ENCODE results near the gene THADA. TPM values are rescaled to one million over a fixed set of nuclear protein-coding genes. Genes with fewer than 3 reads are reported as not detected.

The THADA gene
- total RNA-seq, 2 experiments from 2014 or later = 31.2 to 32.3 TPM

DNA sequence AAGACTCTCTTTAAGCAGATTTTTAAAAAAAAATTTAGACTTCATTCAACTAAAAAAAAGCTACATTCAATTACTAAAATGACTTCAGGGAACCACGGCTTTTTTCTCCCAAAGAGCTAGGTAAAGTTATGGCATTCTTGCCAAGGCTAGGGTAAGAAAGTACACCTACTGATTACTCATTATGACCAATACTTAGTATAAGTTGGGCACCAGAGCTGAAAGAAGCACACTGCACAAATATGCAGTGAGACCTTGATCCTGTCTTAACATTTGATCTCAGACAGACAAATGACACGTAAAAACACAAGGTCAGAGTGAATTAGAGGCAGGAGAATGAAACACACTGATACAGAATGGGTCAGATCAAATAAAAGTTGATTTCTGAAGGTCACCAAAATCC, 88.7 kb downstream of the THADA start:
- no peaks in the 10 kb centered on the region for H3K79me2 ChIP-seq (ENCODE audit: insufficient read depth, low read depth, low read length)
- no peaks in the 10 kb centered on the region for H3K4me1 ChIP-seq (ENCODE audit: insufficient read depth, low read length, poor library complexity, severe bottlenecking)
- CTCF ChIA-PET (ENCODE audit: unreplicated experiment) = no interaction called here
- H2AFZ ChIP-seq (ENCODE audit: low read length) = no peak overlapping the region
- no peaks in the 10 kb centered on the region for H4K20me1 ChIP-seq (ENCODE audit: insufficient read depth, low read length)
- no peak for DNase-seq (ENCODE audit: low spot score)
- no peak overlapping the region for H3K27ac ChIP-seq (ENCODE audit: low read depth, low read length, poor library complexity, severe bottlenecking)
- POLR2A ChIA-PET = interaction anchor here (1.5 kb wide), 1 partner anchor 23 kb away, joined by 4 read pairs; no protein-coding TSS in a partner anchor
- TF ChIP-seq, protein P1, sequence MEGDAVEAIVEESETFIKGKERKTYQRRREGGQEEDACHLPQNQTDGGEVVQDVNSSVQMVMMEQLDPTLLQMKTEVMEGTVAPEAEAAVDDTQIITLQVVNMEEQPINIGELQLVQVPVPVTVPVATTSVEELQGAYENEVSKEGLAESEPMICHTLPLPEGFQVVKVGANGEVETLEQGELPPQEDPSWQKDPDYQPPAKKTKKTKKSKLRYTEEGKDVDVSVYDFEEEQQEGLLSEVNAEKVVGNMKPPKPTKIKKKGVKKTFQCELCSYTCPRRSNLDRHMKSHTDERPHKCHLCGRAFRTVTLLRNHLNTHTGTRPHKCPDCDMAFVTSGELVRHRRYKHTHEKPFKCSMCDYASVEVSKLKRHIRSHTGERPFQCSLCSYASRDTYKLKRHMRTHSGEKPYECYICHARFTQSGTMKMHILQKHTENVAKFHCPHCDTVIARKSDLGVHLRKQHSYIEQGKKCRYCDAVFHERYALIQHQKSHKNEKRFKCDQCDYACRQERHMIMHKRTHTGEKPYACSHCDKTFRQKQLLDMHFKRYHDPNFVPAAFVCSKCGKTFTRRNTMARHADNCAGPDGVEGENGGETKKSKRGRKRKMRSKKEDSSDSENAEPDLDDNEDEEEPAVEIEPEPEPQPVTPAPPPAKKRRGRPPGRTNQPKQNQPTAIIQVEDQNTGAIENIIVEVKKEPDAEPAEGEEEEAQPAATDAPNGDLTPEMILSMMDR (conservative IDR thresholded peaks at IDR 0.05; ENCODE audit: low read length) = no peak
- no peak for TF ChIP-seq EZH2phosphoT487 (IDR thresholded peaks at IDR 0.05; ENCODE audit: borderline replicate concordance, low read depth, low read length)
- no peak overlapping the region for H3K4me2 ChIP-seq (ENCODE audit: low read length)
- no peaks in the 10 kb centered on the region for H3K9me3 ChIP-seq (ENCODE audit: low read length)
- intact Hi-C loops (cut with micrococcal nuclease; ENCODE audit: unreplicated experiment) = no loop called here
- H3K4me3 ChIP-seq (ENCODE audit: low read depth, low read length, poor library complexity, severe bottlenecking) = no peak overlapping the region
- H3K9me2 ChIP-seq (ENCODE audit: insufficient read depth, low read length) = no peaks in the 10 kb centered on the region
- H3K36me3 ChIP-seq (ENCODE audit: insufficient read depth, low read length) = peaks cover 56% of the 10 kb centered on the region
- BruUV-seq (replicated peaks) = no TSS peak

DNA sequence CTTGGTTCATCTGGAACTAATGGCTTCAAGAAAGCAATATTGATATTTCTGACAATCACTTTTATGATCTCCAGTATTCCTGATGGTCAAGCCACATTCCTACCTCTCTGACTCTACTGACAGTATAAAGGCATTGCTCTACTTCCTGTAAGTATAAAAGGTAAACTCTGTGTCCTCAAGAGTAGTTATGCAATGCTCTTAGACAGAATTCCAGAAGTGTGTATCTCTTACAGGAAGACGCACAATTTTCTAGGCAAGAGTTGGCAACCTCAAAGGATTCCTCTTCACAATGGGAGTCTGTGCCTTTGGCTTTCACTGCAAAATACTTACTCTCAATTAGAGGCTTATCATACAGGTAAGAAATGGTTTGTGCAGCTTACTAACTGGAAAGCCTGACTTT, 100.1 kb downstream of the THADA start:
- no TSS peak for BruUV-seq (replicated peaks)
- no peak overlapping the region for H3K4me2 ChIP-seq (ENCODE audit: low read length)
- H3K9me3 ChIP-seq (ENCODE audit: low read length) = no peaks in the 10 kb centered on the region
- peaks cover 29% of the 10 kb centered on the region for H3K36me3 ChIP-seq (ENCODE audit: insufficient read depth, low read length)
- DNase-seq (ENCODE audit: low spot score) = no peak
- H3K4me3 ChIP-seq (ENCODE audit: low read depth, low read length, poor library complexity, severe bottlenecking) = no peak overlapping the region
- TF ChIP-seq EZH2phosphoT487 (IDR thresholded peaks at IDR 0.05; ENCODE audit: borderline replicate concordance, low read depth, low read length) = no peak
- TF ChIP-seq, protein P1 (conservative IDR thresholded peaks at IDR 0.05; ENCODE audit: low read length) = no peak
- H3K9me2 ChIP-seq (ENCODE audit: insufficient read depth, low read length) = no peaks in the 10 kb centered on the region
- H3K79me2 ChIP-seq (ENCODE audit: insufficient read depth, low read depth, low read length) = no peaks in the 10 kb centered on the region
- ChIA-PET POLR2A (interaction anchor here (0.6 kb wide), 1 partner anchor 72 kb away, joined by 3 read pairs; no protein-coding TSS in a partner anchor), CTCF (ENCODE audit: unreplicated experiment) (no interaction called here)
- H3K27ac ChIP-seq (ENCODE audit: low read depth, low read length, poor library complexity, severe bottlenecking) = no peak overlapping the region
- no peak overlapping the region for H2AFZ ChIP-seq (ENCODE audit: low read length)
- no peaks in the 10 kb centered on the region for H3K4me1 ChIP-seq (ENCODE audit: insufficient read depth, low read length, poor library complexity, severe bottlenecking)
- intact Hi-C loops (cut with micrococcal nuclease; ENCODE audit: unreplicated experiment) = no loop called here
- H4K20me1 ChIP-seq (ENCODE audit: insufficient read depth, low read length) = no peaks in the 10 kb centered on the region

DNA sequence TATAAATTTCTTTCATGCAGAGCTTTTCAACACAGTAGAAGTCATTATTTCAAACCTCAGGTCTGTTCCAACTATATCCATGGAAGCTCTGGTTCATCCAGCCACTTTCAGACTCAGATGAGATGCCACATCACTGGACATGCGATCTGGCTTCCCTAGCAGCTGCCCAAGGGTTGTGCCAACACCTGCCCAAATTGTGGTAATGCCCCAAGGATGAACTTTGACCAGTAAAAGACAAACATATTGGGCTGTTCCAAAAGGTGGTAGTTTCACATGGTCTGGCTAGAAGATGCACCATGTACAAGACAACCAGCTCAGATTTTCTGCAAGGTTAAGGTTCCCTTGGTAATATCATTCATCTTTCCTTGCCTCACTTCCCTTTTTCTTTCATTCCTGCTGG, 101.9 kb downstream of the THADA start:
- intact Hi-C loops (cut with micrococcal nuclease; ENCODE audit: unreplicated experiment) = loop anchor here (5.0 kb wide), 1 partner anchor 48 kb away; no protein-coding TSS in a partner anchor
- peaks cover 21% of the 10 kb centered on the region for H3K36me3 ChIP-seq (ENCODE audit: insufficient read depth, low read length)
- no peaks in the 10 kb centered on the region for H3K9me2 ChIP-seq (ENCODE audit: insufficient read depth, low read length)
- H3K4me3 ChIP-seq (ENCODE audit: low read depth, low read length, poor library complexity, severe bottlenecking) = no peak overlapping the region
- CTCF ChIA-PET (ENCODE audit: unreplicated experiment) = no interaction called here
- POLR2A ChIA-PET = interaction anchor here (0.6 kb wide), 1 partner anchor 71 kb away, joined by 5 read pairs; no protein-coding TSS in a partner anchor
- H3K9me3 ChIP-seq (ENCODE audit: low read length) = no peaks in the 10 kb centered on the region
- no TSS peak for BruUV-seq (replicated peaks)
- H3K4me2 ChIP-seq (ENCODE audit: low read length) = no peak overlapping the region
- no peak for TF ChIP-seq EZH2phosphoT487 (IDR thresholded peaks at IDR 0.05; ENCODE audit: borderline replicate concordance, low read depth, low read length)
- TF ChIP-seq, protein P1 (conservative IDR thresholded peaks at IDR 0.05; ENCODE audit: low read length) = no peak
- H3K4me1 ChIP-seq (ENCODE audit: insufficient read depth, low read length, poor library complexity, severe bottlenecking) = no peaks in the 10 kb centered on the region
- no peak for DNase-seq (ENCODE audit: low spot score)
- no peak overlapping the region for H2AFZ ChIP-seq (ENCODE audit: low read length)
- H3K27ac ChIP-seq (ENCODE audit: low read depth, low read length, poor library complexity, severe bottlenecking) = no peak overlapping the region
- no peaks in the 10 kb centered on the region for H4K20me1 ChIP-seq (ENCODE audit: insufficient read depth, low read length)
- H3K79me2 ChIP-seq (ENCODE audit: insufficient read depth, low read depth, low read length) = no peaks in the 10 kb centered on the region

All from OCI-LY7 (cell line).